Activated naive CD4-positive, alpha-beta T cell treated with anti-CD3 and anti-CD28 coated beads, Interleukin-2, amount 10 ng/mL, durations not matched to agents 7 days and 5 days (primary cell): ENCODE data around the gene DPYSL4.

ENCODE experiments used
- CTCF ChIA-PET: fragments of 350-600 bp; sonication (Branson Sonifier 250); formaldehyde crosslinking; loops from one replicate; lab custom pipeline; 2021; ENCODE audit warnings: antibody characterized with exemption; lab: Charles Lee
- DNase-seq: peaks from one replicate; pipeline ENCODE4 v3.0.0-alpha.2; 2020
- H3K27ac Mint-ChIP-seq: one replicate; pipeline ENCODE4 v1.8.0; 2021; ENCODE audit warnings: mild to moderate bottlenecking, moderate library complexity, mixed read lengths
- H3K27me3 Mint-ChIP-seq: one replicate; pipeline ENCODE4 v1.8.0; 2021; ENCODE audit warnings: mild to moderate bottlenecking, mixed read lengths
- H3K36me3 Mint-ChIP-seq: one replicate; pipeline ENCODE4 v1.8.0; 2021; ENCODE audit warnings: mixed read lengths
- H3K4me1 Mint-ChIP-seq: one replicate; pipeline ENCODE4 v1.8.0; 2021; ENCODE audit warnings: mixed read lengths
- H3K4me3 Mint-ChIP-seq: one replicate; pipeline ENCODE4 v1.8.0; 2021; ENCODE audit warnings: mild to moderate bottlenecking, moderate library complexity, mixed read lengths
- H3K9me3 Mint-ChIP-seq: one replicate; pipeline ENCODE4 v1.8.0; 2021; ENCODE audit warnings: mixed read lengths

The DPYSL4 gene

GRCh38 chr10:132240581-132240980 is 53.8 kb downstream of the DPYSL4 start:
- CTCF ChIA-PET, result no interaction called here
- H3K9me3 Mint-ChIP-seq, result no peaks in the 10 kb centered on the region
- no peak overlapping the region for H3K4me3 Mint-ChIP-seq
- H3K4me1 Mint-ChIP-seq, result no peaks in the 10 kb centered on the region
- no peak for DNase-seq
- no peaks in the 10 kb centered on the region for H3K36me3 Mint-ChIP-seq
- no peak overlapping the region for H3K27ac Mint-ChIP-seq
- no peaks in the 10 kb centered on the region for H3K27me3 Mint-ChIP-seq

GRCh38 chr10:132241086-132241485 is 54.3 kb downstream of the DPYSL4 start:
- no peaks in the 10 kb centered on the region for H3K27me3 Mint-ChIP-seq
- CTCF ChIA-PET, result no interaction called here
- H3K4me1 Mint-ChIP-seq, result no peaks in the 10 kb centered on the region
- no peak overlapping the region for H3K4me3 Mint-ChIP-seq
- no peaks in the 10 kb centered on the region for H3K9me3 Mint-ChIP-seq
- no peaks in the 10 kb centered on the region for H3K36me3 Mint-ChIP-seq
- no peak for DNase-seq
- H3K27ac Mint-ChIP-seq, result no peak overlapping the region

GRCh38 chr10:132241496-132241895 is 54.7 kb downstream of the DPYSL4 start:
- no peak for DNase-seq
- no peaks in the 10 kb centered on the region for H3K9me3 Mint-ChIP-seq
- no peaks in the 10 kb centered on the region for H3K27me3 Mint-ChIP-seq
- H3K4me1 Mint-ChIP-seq, result no peaks in the 10 kb centered on the region
- no peak overlapping the region for H3K4me3 Mint-ChIP-seq
- no peak overlapping the region for H3K27ac Mint-ChIP-seq
- H3K36me3 Mint-ChIP-seq, result no peaks in the 10 kb centered on the region
- CTCF ChIA-PET, result no interaction called here

GRCh38 chr10:132242103-132242840 is 55.5 kb downstream of the DPYSL4 start:
- no peaks in the 10 kb centered on the region for H3K36me3 Mint-ChIP-seq
- no peak overlapping the region for H3K4me3 Mint-ChIP-seq
- H3K4me1 Mint-ChIP-seq, result no peaks in the 10 kb centered on the region
- H3K27ac Mint-ChIP-seq, result no peak overlapping the region
- no peaks in the 10 kb centered on the region for H3K27me3 Mint-ChIP-seq
- H3K9me3 Mint-ChIP-seq, result no peaks in the 10 kb centered on the region
- no peak for DNase-seq
- CTCF ChIA-PET, result no interaction called here

- Mint-ChIP-seq H3K9me3 (no peaks in the 10 kb centered on the region), H3K4me1 (peaks cover 3% of the 10 kb centered on the region), H3K27me3 (no peaks in the 10 kb centered on the region), H3K36me3 (no peaks in the 10 kb centered on the region), H3K27ac (no peak overlapping the region), H3K4me3 (no peak overlapping the region)
- DNase-seq, result no peak
- CTCF ChIA-PET, result no interaction called here
Observed at GRCh38 chr10:132243141-132243540, 56.4 kb downstream of the DPYSL4 start.

GRCh38 chr10:132243626-132244025 is 56.9 kb downstream of the DPYSL4 start:
- no peak for DNase-seq
- Mint-ChIP-seq H3K4me1 (peaks cover 3% of the 10 kb centered on the region), H3K27ac (no peak overlapping the region), H3K27me3 (no peaks in the 10 kb centered on the region), H3K9me3 (no peaks in the 10 kb centered on the region), H3K36me3 (no peaks in the 10 kb centered on the region), H3K4me3 (no peak overlapping the region)
- CTCF ChIA-PET, result no interaction called here

GRCh38 chr10:132245056-132245455 is 58.3 kb downstream of the DPYSL4 start:
- Mint-ChIP-seq H3K27ac (no peak overlapping the region), H3K36me3 (no peaks in the 10 kb centered on the region), H3K9me3 (no peaks in the 10 kb centered on the region), H3K27me3 (no peaks in the 10 kb centered on the region), H3K4me1 (peaks cover 5% of the 10 kb centered on the region), H3K4me3 (no peak overlapping the region)
- DNase-seq, result no peak
- CTCF ChIA-PET, result interaction anchor here (1.2 kb wide), 1 partner anchor 108 kb away, joined by 3 read pairs; no protein-coding TSS in a partner anchor

GRCh38 chr10:132246296-132246695 is 59.5 kb downstream of the DPYSL4 start:
- CTCF ChIA-PET, result interaction anchor here (1.2 kb wide), 1 partner anchor 107 kb away, joined by 3 read pairs; no protein-coding TSS in a partner anchor
- no peak for DNase-seq
- Mint-ChIP-seq H3K9me3 (no peaks in the 10 kb centered on the region), H3K4me1 (peaks cover 5% of the 10 kb centered on the region), H3K36me3 (no peaks in the 10 kb centered on the region), H3K27me3 (no peaks in the 10 kb centered on the region), H3K27ac (no peak overlapping the region), H3K4me3 (no peak overlapping the region)

- Mint-ChIP-seq H3K4me3 (no peak overlapping the region), H3K27me3 (no peaks in the 10 kb centered on the region), H3K36me3 (no peaks in the 10 kb centered on the region), H3K4me1 (peaks cover 5% of the 10 kb centered on the region), H3K27ac (no peak overlapping the region), H3K9me3 (no peaks in the 10 kb centered on the region)
- no peak for DNase-seq
- CTCF ChIA-PET, result no interaction called here
Observed at GRCh38 chr10:132247943-132248342, 61.2 kb downstream of the DPYSL4 start.

- peak; percentile 74 for DNase-seq
- Mint-ChIP-seq H3K4me3 (no peak overlapping the region), H3K4me1 (peaks cover 5% of the 10 kb centered on the region), H3K9me3 (no peaks in the 10 kb centered on the region), H3K36me3 (no peaks in the 10 kb centered on the region), H3K27me3 (no peaks in the 10 kb centered on the region), H3K27ac (no peak overlapping the region)
- CTCF ChIA-PET, result no interaction called here
Observed at GRCh38 chr10:132248455-132249225, 61.9 kb downstream of the DPYSL4 start.

GRCh38 chr10:132249226-132249724 is 62.5 kb downstream of the DPYSL4 start:
- no peak for DNase-seq
- CTCF ChIA-PET, result no interaction called here
- peaks cover 5% of the 10 kb centered on the region for H3K4me1 Mint-ChIP-seq
- no peak overlapping the region for H3K4me3 Mint-ChIP-seq
- no peak overlapping the region for H3K27ac Mint-ChIP-seq
- H3K27me3 Mint-ChIP-seq, result no peaks in the 10 kb centered on the region
- H3K9me3 Mint-ChIP-seq, result no peaks in the 10 kb centered on the region
- no peaks in the 10 kb centered on the region for H3K36me3 Mint-ChIP-seq

GRCh38 chr10:132249824-132250375 is 63.2 kb downstream of the DPYSL4 start:
- H3K27ac Mint-ChIP-seq, result no peak overlapping the region
- CTCF ChIA-PET, result no interaction called here
- no peaks in the 10 kb centered on the region for H3K9me3 Mint-ChIP-seq
- peaks cover 7% of the 10 kb centered on the region for H3K4me1 Mint-ChIP-seq
- no peaks in the 10 kb centered on the region for H3K27me3 Mint-ChIP-seq
- DNase-seq, result no peak
- H3K4me3 Mint-ChIP-seq, result no peak overlapping the region
- no peaks in the 10 kb centered on the region for H3K36me3 Mint-ChIP-seq

- CTCF ChIA-PET, result no interaction called here
- Mint-ChIP-seq H3K27me3 (no peaks in the 10 kb centered on the region), H3K36me3 (no peaks in the 10 kb centered on the region), H3K27ac (no peak overlapping the region), H3K9me3 (no peaks in the 10 kb centered on the region), H3K4me1 (peaks cover 14% of the 10 kb centered on the region), H3K4me3 (no peak overlapping the region)
- no peak for DNase-seq
Observed at GRCh38 chr10:132250481-132251475, 64.0 kb downstream of the DPYSL4 start.
